NK-92 treated with Interleukin-12 subunit alpha and Interleukin-12 subunit beta, amount 100 ng/mL, for 24 hours (cell line): ENCODE results near the gene PLXNC1.

Experiments
- DNase-seq: peaks from one replicate; lab custom pipeline; 2025; lab: John Stamatoyannopoulos, UW

Gene PLXNC1

GRCh38 chr12:94204499-94205247 lies 56.3 kb downstream of the PLXNC1 start:
- DNase-seq: no peak

GRCh38 chr12:94205822-94206221 lies 57.4 kb downstream of the PLXNC1 start:
- no peak for DNase-seq

- DNase-seq: no peak
Observed at GRCh38 chr12:94206886-94207285, 58.5 kb downstream of the PLXNC1 start.

- no peak for DNase-seq
Observed at GRCh38 chr12:94207467-94207848, 59.1 kb downstream of the PLXNC1 start.

GRCh38 chr12:94207849-94208621 lies 59.7 kb downstream of the PLXNC1 start:
- no peak for DNase-seq

- DNase-seq: peak; percentile 18
Observed at GRCh38 chr12:94208622-94208966, 60.2 kb downstream of the PLXNC1 start.

GRCh38 chr12:94209240-94209639 lies 60.9 kb downstream of the PLXNC1 start:
- DNase-seq: no peak

- DNase-seq: no peak
Observed at GRCh38 chr12:94211021-94211420, 62.6 kb downstream of the PLXNC1 start.

- no peak for DNase-seq
Observed at GRCh38 chr12:94218233-94218632, 69.9 kb downstream of the PLXNC1 start.

GRCh38 chr12:94219622-94220302 lies 71.4 kb downstream of the PLXNC1 start:
- no peak for DNase-seq

- DNase-seq: no peak
Observed at GRCh38 chr12:94220804-94221203, 72.4 kb downstream of the PLXNC1 start.

- no peak for DNase-seq
Observed at GRCh38 chr12:94222351-94223084, 74.1 kb downstream of the PLXNC1 start.

GRCh38 chr12:94223842-94224241 lies 75.5 kb downstream of the PLXNC1 start:
- no peak for DNase-seq

- no peak for DNase-seq
Observed at GRCh38 chr12:94225506-94225905, 77.1 kb downstream of the PLXNC1 start.

GRCh38 chr12:94225947-94226630 lies 77.7 kb downstream of the PLXNC1 start:
- no peak for DNase-seq

- no peak for DNase-seq
Observed at GRCh38 chr12:94227066-94227465, 78.7 kb downstream of the PLXNC1 start.

- DNase-seq: no peak
Observed at GRCh38 chr12:94228488-94228907, 80.1 kb downstream of the PLXNC1 start.

GRCh38 chr12:94229902-94230301 lies 81.5 kb downstream of the PLXNC1 start:
- DNase-seq: no peak

- DNase-seq: no peak
Observed at GRCh38 chr12:94230357-94230905, 82.1 kb downstream of the PLXNC1 start.

GRCh38 chr12:94231709-94232108 lies 83.3 kb downstream of the PLXNC1 start:
- DNase-seq: no peak

- DNase-seq: no peak
Observed at GRCh38 chr12:94235848-94236247, 87.5 kb downstream of the PLXNC1 start.
